H54 (cell line): ENCODE results near the gene DERL3.

Experiments
- DNase-seq: peaks from one replicate; pipeline ENCODE4 v3.0.0; 2011; ENCODE audit warnings: low spot score, mixed read lengths; ENCODE audit not compliant: insufficient read length
- FAIRE-seq: peaks from 3 replicates; lab custom pipeline; 2011; peaks lifted over from hg19 to GRCh38; lab: Jason Lieb, UNC
- POLR2A ChIP-seq: IDR thresholded peaks from 2 replicates; pipeline ENCODE4 v1.6.1; 2011; ENCODE audit warnings: low read depth, mild to moderate bottlenecking, low read length

The DERL3 gene

GRCh38 chr22:23820748-23821211, 18.0 kb downstream of the DERL3 start:
- DNase-seq, result no peak
- no peak for FAIRE-seq
- no peak for TF ChIP-seq POLR2A

DNA sequence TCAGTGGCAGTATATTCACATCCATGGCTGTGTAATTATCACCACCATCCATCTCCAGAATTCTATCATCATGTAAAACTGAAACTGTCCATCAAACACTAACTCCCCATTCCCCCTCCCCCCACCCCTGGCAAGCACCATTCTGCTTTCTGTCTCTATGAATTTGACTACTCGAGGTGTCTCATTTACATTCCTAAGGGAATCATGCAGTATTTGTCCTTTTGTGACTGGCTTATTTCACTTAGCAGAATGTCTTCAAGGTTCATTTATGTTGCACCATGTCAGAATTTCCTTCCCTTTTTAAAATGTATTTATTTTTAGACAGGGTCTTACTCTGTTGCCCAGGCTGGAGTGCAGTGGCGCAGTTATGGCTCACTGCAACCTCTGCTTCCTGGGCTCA, 20.3 kb downstream of the DERL3 start:
- FAIRE-seq, result no peak
- no peak for TF ChIP-seq POLR2A
- DNase-seq, result no peak

- FAIRE-seq (no peak), DNase-seq (no peak)
- no peak for TF ChIP-seq POLR2A
These were observed 21.7 kb downstream of the DERL3 start for GRCh38 chr22:23817146-23817545.

DNA sequence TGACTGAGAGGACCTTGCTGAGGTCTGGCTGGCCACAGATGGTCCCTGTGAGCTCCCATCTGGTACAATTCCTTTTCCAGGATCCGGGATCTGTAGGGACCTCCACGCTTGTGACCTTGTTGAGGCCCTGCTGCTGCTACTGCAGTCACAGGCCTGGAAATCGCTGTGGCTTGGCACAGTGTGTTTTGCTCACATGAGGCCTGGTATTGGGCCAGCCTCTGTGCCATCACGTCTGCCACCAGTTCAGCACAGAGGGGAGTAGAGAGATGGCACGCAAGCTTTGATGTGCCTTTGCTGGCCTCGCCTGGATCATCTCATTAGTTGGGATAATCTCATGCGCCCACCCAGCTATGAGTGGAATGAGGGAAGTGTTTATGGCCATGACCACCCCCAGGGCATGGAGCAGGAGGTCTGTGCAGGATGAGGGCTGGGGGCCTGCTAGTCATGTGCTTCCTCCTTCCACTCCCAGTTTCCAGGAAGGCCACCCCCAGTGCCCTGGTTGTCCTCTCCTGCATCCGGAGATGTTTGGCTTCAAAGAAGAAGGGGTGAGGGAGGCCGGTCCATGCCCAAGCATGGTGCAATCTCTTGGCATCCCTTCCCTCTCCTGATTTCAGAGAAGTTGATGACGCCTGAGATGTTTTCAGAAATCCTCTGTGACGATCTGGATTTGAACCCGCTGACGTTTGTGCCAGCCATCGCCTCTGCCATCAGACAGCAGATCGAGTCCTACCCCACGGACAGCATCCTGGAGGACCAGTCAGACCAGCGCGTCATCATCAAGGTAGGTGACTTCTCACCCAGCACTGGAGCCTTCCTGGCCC, 22.4 kb downstream of the DERL3 start:
- no peak for TF ChIP-seq POLR2A
- no peak for DNase-seq
- FAIRE-seq, result no peak

DNA sequence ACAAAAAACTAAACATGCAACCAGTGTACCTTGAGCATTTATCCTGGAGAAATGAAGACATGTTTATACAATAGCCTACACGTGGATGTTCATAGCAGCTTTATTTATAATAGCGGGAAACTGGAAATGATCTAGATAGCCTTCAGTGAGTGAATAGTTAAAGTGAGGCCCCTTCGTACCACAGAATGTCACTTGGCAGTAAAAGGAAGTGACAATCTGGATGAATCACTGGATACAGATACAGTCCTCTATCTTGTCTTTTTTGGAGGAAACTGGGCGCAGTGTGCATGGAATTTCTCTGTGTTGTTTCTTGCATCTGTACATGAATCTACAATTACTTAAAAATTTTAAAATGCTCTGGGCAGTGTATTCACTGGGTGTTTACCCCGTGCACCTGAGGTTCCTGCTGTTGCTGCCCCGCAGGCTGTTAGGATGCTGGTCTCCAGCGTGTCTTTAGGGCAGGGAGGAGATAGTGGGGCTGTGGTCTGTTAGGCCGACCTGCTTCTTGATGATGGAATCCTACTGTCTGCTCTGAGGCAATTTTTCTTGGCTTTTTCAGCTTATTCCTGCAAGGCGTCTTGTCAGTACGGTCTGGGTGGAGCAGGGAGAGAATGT, 23.2 kb downstream of the DERL3 start:
- TF ChIP-seq POLR2A, result no peak
- no peak for FAIRE-seq
- no peak for DNase-seq

- no peak for DNase-seq
- no peak for FAIRE-seq
- no peak for TF ChIP-seq POLR2A
These were observed 26.4 kb downstream of the DERL3 start for GRCh38 chr22:23812378-23812777.

DNA sequence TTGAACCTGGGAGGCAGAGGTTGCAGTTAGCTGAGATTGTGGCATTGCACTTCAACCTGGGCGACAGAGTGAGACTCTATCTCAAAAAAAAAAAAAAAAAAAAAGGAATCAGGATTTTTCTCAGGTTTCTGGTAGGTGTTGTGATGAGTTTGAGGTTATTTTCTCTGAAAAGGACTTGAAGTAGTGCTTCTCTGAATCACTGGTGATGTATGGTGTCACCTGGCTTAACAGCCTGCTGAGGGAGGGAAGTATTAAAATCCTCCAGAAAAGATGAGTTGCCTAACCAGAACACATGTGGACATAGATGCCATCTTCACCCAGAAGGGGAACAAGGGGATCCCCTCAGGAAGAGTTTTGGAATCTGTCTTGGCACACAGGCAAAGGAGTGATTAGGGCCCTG, 32.0 kb downstream of the DERL3 start:
- TF ChIP-seq POLR2A, result no peak
- DNase-seq (no peak), FAIRE-seq (no peak)

- TF ChIP-seq POLR2A, result no peak
- FAIRE-seq (no peak), DNase-seq (no peak)
These were observed 34.0 kb downstream of the DERL3 start for GRCh38 chr22:23804781-23805291.

GRCh38 chr22:23803001-23803819, 35.6 kb downstream of the DERL3 start:
- no peak for DNase-seq
- TF ChIP-seq POLR2A, result no peak
- no peak for FAIRE-seq

GRCh38 chr22:23801886-23802377, 36.9 kb downstream of the DERL3 start:
- no peak for FAIRE-seq
- no peak for TF ChIP-seq POLR2A
- DNase-seq, result no peak

- DNase-seq (no peak), FAIRE-seq (no peak)
- TF ChIP-seq POLR2A, result no peak
These were observed 37.5 kb downstream of the DERL3 start for GRCh38 chr22:23801238-23801821.

DNA sequence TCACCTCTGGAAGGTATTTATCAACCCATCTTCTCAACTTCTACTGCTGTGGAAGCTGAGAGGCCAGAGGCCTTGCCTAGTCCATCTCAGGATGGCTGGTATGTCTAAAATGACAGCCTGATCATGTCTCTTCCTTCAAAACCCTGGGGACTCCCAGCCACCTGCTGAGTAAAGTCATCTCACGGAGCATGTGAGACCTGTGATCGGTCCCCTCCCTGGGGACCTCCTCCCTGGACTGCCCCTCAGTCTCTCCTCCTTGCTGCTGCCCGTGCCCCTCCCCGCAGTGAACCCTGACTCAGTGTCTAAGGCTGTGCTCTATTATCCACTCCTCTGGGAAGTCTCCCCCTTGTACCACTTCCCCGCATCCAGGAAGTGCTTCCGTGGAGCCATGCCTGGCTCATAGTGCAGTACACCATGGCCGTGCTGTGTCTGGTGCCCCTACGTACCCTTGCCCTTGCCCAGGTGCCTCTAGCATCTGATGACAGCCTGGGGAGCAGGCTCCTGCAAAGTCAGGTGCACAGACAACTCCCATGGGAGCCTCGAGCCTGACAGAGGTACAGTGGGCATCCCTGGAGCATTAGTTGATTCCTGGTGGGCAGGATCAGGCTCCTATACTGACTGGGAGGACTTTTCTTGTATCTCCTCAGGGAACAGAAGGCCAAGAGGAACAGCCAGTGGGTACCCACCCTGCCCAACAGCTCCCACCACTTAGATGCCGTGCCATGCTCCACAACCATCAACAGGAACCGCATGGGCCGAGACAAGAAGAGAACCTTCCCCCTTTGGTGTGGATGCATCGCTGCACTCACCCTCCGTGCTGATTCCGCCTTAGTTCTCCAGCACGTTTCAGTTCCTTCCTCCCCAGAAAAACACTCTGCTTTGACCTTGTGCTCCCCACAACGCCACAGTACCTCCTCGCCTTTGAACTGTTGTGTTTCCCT, 38.2 kb downstream of the DERL3 start:
- FAIRE-seq (no peak), DNase-seq (no peak)

More for the DNA sequence above, 38.2 kb downstream of the DERL3 start:
- no peak for TF ChIP-seq POLR2A
